ENCODE results near the gene SLC6A2.
"Not testable (repeated sequence)": the region's sequence is repeated elsewhere in the genome, so short reads cannot be mapped to it uniquely, and the experiment has no call there.

SLC6A2 gene

DNA sequence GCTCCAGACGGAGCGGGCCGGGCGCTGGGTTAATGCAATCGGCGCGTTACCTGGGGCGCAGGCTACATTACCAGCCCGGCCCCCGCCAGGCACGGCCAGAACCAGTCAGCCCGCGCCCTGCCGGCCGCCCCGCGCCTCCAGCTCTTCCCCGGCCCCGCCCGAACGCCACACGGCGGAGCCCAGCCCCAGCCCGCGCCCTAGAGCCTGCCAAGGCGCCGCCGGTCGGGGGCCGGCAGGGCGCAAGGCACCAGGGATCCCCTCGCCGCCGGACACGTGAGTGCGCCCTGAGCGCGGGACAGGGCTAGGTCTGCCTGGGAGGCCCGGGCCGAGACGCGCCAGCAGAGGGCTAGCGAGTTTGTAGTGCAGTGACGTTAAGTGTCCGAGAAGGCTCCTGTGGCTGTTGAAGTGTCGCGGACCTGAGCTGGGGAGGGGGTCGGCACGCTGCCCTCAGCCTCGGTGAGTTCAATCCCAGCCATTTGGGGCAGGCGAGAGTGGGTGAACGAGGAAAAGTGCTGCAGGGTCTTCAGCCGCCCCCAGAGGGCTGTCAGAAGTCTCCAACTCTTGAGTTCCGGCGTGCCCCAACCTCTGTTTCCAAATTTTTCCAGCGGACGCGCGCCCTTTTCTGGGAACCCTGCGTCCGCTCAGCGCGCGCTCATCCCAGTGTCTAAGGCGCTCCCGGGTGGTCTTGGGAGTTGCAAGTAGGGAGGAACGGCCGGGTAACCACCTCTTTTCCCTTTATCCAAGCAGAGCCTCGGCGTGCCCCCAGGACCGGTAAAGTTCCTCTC lies at the start of gene SLC6A2:
Gene SLC6A2 (plus strand): TSS at position 92 of the 785 bp plus-strand sequence. CDS start 707 bp downstream, outside the sequence.
- no peak for DNase-seq (ENCODE audit: low spot score)

GRCh38 chr16:55613613-55614335 lies 42.0 kb upstream of the SLC6A2 start:
- no peak for DNase-seq (ENCODE audit: low spot score)

DNA sequence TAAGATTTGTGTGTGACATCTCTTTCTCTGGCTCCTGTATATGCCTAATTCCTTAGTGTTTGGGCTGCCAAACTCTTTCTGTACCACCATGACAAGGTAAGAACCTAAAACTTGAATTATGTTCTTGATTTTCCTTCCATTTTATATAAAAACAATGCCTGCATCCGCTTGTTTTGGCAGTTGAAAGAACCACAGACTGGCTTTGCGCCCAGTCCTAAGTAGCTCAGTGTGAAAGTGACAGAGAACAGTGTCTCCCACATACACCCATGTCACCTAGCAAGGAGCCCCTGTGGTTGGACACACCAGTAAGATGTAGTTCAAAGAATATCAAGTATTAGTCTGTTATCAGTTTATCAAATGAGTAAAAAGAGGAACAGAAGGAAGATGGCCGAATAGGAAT lies 40.7 kb upstream of the SLC6A2 start:
- no peak for DNase-seq (ENCODE audit: low spot score)

GRCh38 chr16:55615670-55616069 lies 40.1 kb upstream of the SLC6A2 start:
- not testable (repeated sequence) for DNase-seq (ENCODE audit: low spot score)

- DNase-seq (ENCODE audit: low spot score), result no peak
Measured at GRCh38 chr16:55621771-55622170, 34.0 kb upstream of the SLC6A2 start.

DNA sequence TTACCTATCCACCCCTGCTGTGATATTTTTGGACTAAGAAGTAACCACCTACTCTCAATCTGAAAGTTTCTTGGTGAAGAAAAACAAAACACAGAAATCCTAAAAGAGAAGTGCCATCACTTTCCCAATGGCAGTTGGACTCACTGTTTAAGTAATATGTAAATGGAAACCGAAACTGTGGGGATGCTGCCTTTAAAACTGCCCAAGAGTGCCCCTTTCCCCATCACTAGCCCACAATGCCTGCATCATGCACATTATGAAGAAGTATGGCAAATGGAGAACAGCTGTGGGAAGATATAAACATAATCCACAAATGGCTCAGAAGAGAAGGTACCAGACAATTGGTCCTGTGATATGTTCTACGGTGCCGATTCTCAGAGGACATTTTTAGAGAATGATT lies 33.5 kb upstream of the SLC6A2 start:
- no peak for DNase-seq (ENCODE audit: low spot score)

DNA sequence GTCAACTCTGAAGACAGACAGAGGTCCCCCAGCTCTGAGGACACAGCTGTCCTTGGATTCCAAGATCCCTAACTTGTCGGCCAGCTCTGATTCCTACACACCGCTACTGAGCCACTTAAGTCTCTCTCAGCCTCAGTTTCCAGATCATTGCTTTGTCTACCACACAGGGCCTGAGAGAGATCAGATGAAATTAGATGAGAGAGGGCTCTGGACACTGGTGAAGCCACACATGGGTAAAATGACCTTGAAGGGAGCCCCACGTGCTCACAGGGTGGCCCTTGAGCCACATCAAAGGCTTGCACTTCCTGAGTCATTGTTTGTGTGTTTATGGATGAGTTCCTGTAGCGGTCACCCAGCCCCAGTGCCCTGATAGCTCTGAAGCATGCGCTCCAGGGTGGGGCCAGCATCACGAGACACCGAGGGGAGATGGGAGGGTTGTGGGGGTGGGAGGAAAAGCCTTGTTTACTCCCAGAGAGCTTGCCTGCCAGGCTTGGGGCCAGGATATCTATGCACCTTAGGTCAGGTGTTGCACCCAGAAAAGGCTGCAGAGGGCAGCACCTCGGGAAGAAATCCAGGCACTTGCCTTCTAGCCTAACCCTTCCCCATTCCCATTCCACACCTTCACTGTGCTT lies 32.7 kb upstream of the SLC6A2 start:
- DNase-seq (ENCODE audit: low spot score), result no peak

DNA sequence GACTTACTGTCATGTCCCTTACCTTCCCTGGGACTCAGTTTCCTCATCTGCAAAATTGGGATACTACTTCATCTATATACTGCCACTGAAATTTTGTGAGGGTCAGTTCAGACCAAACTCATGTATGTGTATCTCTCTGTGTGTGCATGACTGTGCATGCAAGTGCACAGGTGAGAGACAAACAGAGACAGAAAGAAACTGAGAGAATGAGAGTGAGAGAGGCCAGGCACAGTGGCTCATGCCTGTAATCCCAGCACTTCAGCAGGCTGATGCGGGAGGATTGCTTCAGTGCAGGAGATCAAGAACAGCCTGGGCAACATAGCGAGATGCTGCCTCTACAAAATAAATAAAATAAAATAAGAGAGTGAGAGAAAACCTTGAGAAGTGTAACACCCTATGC lies 32.1 kb upstream of the SLC6A2 start:
- DNase-seq (ENCODE audit: low spot score), result no peak

- DNase-seq (ENCODE audit: low spot score), result no peak
Measured at GRCh38 chr16:55624696-55625095, 31.1 kb upstream of the SLC6A2 start.

- DNase-seq (ENCODE audit: low spot score), result no peak
Measured at GRCh38 chr16:55625843-55626242, 29.9 kb upstream of the SLC6A2 start.

DNA sequence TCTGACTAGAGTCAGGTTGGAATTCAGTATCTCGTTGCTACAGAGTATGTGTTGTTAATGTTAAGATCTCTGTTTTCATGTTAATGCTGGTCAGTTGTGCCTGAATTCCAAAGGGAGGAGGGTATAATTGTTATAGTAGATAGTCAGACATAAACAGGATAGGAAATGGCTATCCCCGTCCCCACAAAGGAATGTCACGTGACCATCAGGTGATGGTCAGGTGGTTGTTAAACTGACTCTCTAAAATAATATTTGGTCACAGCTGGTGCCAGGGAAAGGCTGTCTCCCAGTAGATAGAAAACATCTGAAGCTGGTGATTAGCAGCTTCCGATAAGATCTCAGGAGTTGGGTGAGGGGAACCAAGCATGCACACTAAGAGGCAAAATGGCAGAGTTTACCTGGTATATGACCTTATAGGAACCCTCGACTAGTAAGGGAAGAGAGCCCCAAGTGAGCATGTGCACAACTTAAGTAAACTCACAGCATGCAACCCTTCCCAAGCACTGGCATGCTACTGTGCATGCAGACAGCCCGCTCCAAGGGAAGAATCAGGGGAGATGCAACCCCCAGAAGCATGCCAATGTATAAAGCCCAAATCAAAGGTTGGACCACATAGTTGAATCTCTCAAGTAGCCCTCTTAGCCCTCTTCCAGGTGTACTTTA lies 27.4 kb upstream of the SLC6A2 start:
- no peak for DNase-seq (ENCODE audit: low spot score)

GRCh38 chr16:55630774-55631173 lies 25.0 kb upstream of the SLC6A2 start:
- no peak for DNase-seq (ENCODE audit: low spot score)

GRCh38 chr16:55632259-55632658 lies 23.5 kb upstream of the SLC6A2 start:
- no peak for DNase-seq (ENCODE audit: low spot score)

- no peak for DNase-seq (ENCODE audit: low spot score)
Measured at GRCh38 chr16:55634193-55634592, 21.6 kb upstream of the SLC6A2 start.

- no peak for DNase-seq (ENCODE audit: low spot score)
Measured at GRCh38 chr16:55638256-55638655, 17.5 kb upstream of the SLC6A2 start.

- DNase-seq (ENCODE audit: low spot score), result no peak
Measured at GRCh38 chr16:55640701-55641327, 15.0 kb upstream of the SLC6A2 start.

DNA sequence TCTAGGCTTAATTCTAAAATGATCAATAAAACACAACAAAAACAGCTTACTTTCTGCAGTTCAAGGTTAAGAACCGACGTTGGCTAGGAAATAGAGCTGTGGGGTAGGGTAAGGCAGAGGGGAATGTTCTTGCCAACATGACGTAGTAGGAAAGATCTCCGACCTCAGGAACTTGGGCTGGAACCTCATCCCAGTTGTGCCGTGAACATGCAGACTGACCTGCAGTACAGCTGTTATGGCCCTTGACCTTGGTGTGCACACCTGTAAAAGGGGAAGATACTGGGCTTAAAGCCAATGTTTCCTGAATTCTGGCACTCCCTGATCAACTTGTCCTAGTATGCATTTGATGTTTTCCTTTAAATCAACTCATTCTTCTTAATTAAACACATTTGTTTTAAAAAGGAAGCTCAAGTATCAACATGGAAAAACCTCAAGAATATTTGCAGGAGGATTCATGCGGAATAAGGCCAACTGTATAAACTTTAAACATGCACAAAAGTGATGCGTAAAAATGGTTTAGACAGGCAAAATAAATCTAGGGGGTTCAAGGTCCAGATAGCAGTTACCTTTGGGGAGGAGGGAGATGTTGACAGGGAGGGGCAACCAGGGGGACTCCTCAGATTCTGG lies 14.2 kb upstream of the SLC6A2 start:
- no peak for DNase-seq (ENCODE audit: low spot score)

GRCh38 chr16:55642611-55643010 lies 13.2 kb upstream of the SLC6A2 start:
- DNase-seq (ENCODE audit: low spot score), result no peak

DNA sequence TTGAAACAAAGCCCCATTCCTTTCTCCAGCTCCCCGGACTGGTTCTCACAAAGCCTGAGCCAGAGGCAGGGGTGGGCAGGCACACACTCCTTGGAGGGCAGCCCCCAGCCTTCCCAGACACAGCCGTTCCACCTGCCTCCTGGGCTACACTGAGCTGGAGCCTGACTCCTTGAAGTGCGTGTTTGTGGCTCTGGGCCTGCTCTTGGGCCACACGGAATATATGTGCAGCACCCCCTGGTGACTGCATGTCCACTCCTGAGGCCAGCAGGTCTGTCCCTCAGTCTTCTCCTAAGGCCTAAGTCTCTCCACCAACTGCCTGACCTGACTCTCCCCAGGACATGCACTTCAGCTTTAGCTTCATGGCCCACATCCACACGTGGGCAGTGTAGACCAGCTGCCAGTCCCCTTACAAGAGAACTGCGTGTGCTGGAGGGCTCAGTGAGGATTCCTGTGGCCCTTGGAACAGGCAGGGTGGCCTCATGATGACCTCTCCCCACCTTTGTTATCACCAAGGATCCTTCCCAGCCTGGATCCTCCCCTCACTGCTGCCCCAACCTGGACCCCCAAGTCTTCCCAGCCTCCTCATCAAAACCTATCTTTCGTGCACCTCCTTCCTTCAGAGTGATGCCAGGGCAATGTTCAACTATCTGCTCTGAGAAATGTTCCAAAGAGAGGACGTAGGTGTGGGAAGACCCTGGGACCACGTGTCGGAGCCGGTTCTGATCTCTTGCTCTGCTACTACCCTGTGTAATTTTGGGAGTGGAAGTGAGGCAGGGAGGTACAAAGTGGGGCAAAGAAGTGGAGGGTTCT lies 12.4 kb upstream of the SLC6A2 start:
- no peak for DNase-seq (ENCODE audit: low spot score)

- DNase-seq (ENCODE audit: low spot score), result no peak
Measured at GRCh38 chr16:55645986-55646385, 9.8 kb upstream of the SLC6A2 start.

DNA sequence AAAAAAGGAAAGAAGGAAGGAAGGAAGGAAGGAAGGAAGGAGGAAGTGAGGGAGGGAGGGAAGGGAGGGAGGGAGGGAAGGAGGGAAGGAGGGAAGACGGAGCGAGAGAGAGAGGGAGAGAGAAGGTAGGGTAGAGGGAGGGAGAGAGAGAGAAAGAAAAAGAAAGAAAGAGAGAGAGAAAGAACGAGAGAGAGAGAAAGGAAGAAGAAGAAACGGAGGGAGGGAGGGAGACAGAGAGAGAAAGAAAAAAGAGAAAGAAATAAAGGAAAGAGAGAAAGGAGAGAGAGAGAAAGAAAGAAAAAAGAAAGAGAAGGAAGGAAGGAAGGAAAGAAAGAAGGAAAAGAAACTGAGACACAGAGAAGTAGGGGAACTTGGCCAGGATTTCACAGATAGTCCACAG lies 8.4 kb upstream of the SLC6A2 start:
- DNase-seq (ENCODE audit: low spot score), result no peak
